Tibial nerve (tissue), 4 donors: ENCODE results near the gene UBE3A. TPM values are rescaled to one million over a fixed set of nuclear protein-coding genes. Genes with fewer than 3 reads are reported as not detected.

Experiments used
- DNase-seq, 2 donors: peaks; one replicate each; pipeline ENCODE4 v3.0.0-alpha.2; 2019; ENCODE audit warnings: low spot score in 2 of 2
- H3K27ac ChIP-seq, 4 donors: fragments of 200-600 bp; sonication (generic) in 3 of 4; one replicate each; pipeline ENCODE4 v1.5.1; 2017 to 2019; ENCODE audit warnings: mild to moderate bottlenecking in 1 of 4
- H3K27me3 ChIP-seq, 2 donors: fragments of 200-600 bp; sonication (generic) in 1 of 2; one replicate each; pipeline versions ENCODE4 v1.5.1 to v1.6.0; 2017 to 2019
- H3K36me3 ChIP-seq, 3 donors: fragments of 200-600 bp; sonication (generic); one replicate each; pipeline ENCODE4 v1.5.1; 2018 to 2019
- H3K4me1 ChIP-seq, 4 donors: fragments of 200-600 bp; sonication (generic) in 3 of 4; one replicate each; pipeline ENCODE4 v1.5.1; 2017 to 2019
- H3K4me3 ChIP-seq, 4 donors: fragments of 200-600 bp; sonication (generic) in 3 of 4; one replicate each; pipeline ENCODE4 v1.5.1; 2017 to 2019; ENCODE audit warnings: mild to moderate bottlenecking in 1 of 4, moderate library complexity in 1 of 4
- H3K9me3 ChIP-seq, 4 donors: fragments of 200-600 bp; sonication (generic) in 3 of 4; one replicate each; pipeline ENCODE4 v1.5.1; 2017 to 2019
- CTCF ChIP-seq, 5 experiments: fragments of 200-600 bp in 3 of 5; fragments of 450-650 bp in 2 of 5; sonication (generic) in 3 of 5; IDR thresholded peaks; one replicate each; pipeline ENCODE4 v1.5.1; 2016 to 2019; ENCODE audit warnings: antibody characterized with exemption in 5 of 5, mild to moderate bottlenecking in 3 of 5, moderate library complexity in 2 of 5
- EP300 ChIP-seq, 2 donors: sonication (generic); formaldehyde crosslinking; IDR thresholded peaks; one replicate each; pipeline ENCODE4 v1.6.1; 2017; ENCODE audit warnings: antibody characterized with exemption in 2 of 2, mild to moderate bottlenecking in 1 of 2
- POLR2A ChIP-seq, 2 donors: fragments of 450-650 bp; IDR thresholded peaks; one replicate each; pipeline ENCODE4 v1.6.1; 2017; ENCODE audit warnings: antibody characterized with exemption in 2 of 2, mild to moderate bottlenecking in 2 of 2, moderate library complexity in 2 of 2
- WGBS, 2 donors: methylation state at CpG; one replicate each; pipeline ENCODE4 v1.1.5; 2018; 5-methylcytosine and 5-hydroxymethylcytosine counted together
- total RNA-seq, 4 donors: library from RNA; depleted of rRNA; stranded (reverse); fragments of >200 nt; gene quantifications; one replicate each; pipeline ENCODE4 v1.1.0, GENCODE V29; 2016

Gene UBE3A
- total RNA-seq, 4 donors from 2014 or later = 63.0 to 83.0 (median 77.1) TPM

- no peak for DNase-seq
- peaks cover 0 to 51% (median 7%) of the 10 kb centered on the region in 3 donors for H3K36me3 ChIP-seq
- TF ChIP-seq POLR2A (IDR thresholded peaks at IDR 0.05) (no peak), CTCF (IDR thresholded peaks at IDR 0.05) (no peak), EP300 (IDR thresholded peaks at IDR 0.05) (no peak)
- peaks cover 0 to 46% (median 8%) of the 10 kb centered on the region in 4 donors for H3K9me3 ChIP-seq
- no peak overlapping the region for H3K4me3 ChIP-seq
- H3K27me3 ChIP-seq = no peaks in the 10 kb centered on the region
- H3K27ac ChIP-seq = no peak overlapping the region
- H3K4me1 ChIP-seq = no peaks in the 10 kb centered on the region
Observed at GRCh38 chr15:25385986-25386385, 52.8 kb downstream of the UBE3A start.

- H3K27me3 ChIP-seq = no peaks in the 10 kb centered on the region
- TF ChIP-seq POLR2A (IDR thresholded peaks at IDR 0.05) (no peak), CTCF (IDR thresholded peaks at IDR 0.05) (no peak), EP300 (IDR thresholded peaks at IDR 0.05) (no peak)
- H3K36me3 ChIP-seq = peaks cover 0 to 47% (median 7%) of the 10 kb centered on the region in 3 donors
- no peak for DNase-seq
- H3K9me3 ChIP-seq = peaks cover 0 to 41% (median 8%) of the 10 kb centered on the region in 4 donors
- H3K27ac ChIP-seq = no peak overlapping the region
- no peak overlapping the region for H3K4me3 ChIP-seq
- 84 to 94% methylated on average over 5 of the region's 5 CpGs for WGBS, 2 donors
- no peaks in the 10 kb centered on the region for H3K4me1 ChIP-seq
Observed at GRCh38 chr15:25381579-25381978, 57.2 kb downstream of the UBE3A start.

- Histone ChIP-seq H3K9me3 (peaks cover 0 to 13% (median under 1%) of the 10 kb centered on the region in 4 donors), H3K27me3 (no peaks in the 10 kb centered on the region), H3K27ac (no peak overlapping the region), H3K4me1 (peaks cover 0 to 4% (median 0%) of the 10 kb centered on the region in 4 donors), H3K4me3 (no peak overlapping the region), H3K36me3 (peaks cover 5 to 42% (median 6%) of the 10 kb centered on the region in 3 donors)
- 86 to 92% methylated on average over 2 of the region's 2 CpGs for WGBS, 2 donors
- no peak for TF ChIP-seq POLR2A (IDR thresholded peaks at IDR 0.05)
- TF ChIP-seq CTCF (IDR thresholded peaks at IDR 0.05) = no peak
- no peak for TF ChIP-seq EP300 (IDR thresholded peaks at IDR 0.05)
- no peak for DNase-seq
Observed at GRCh38 chr15:25378501-25378901, 60.3 kb downstream of the UBE3A start.

GRCh38 chr15:25375557-25375956 is 63.3 kb downstream of the UBE3A start:
- Histone ChIP-seq H3K36me3 (peaks cover 5 to 59% (median 12%) of the 10 kb centered on the region in 3 donors), H3K4me1 (peaks cover 0 to 4% (median 0%) of the 10 kb centered on the region in 4 donors), H3K27me3 (no peaks in the 10 kb centered on the region), H3K4me3 (no peak overlapping the region), H3K27ac (no peak overlapping the region), H3K9me3 (no peaks in the 10 kb centered on the region)
- TF ChIP-seq POLR2A (IDR thresholded peaks at IDR 0.05) (no peak), CTCF (IDR thresholded peaks at IDR 0.05) (no peak), EP300 (IDR thresholded peaks at IDR 0.05) (no peak)
- WGBS, 2 donors = 53% methylated on average over 5 of the region's 5 CpGs
- no peak for DNase-seq

- WGBS, 2 donors = 63 to 77% methylated on average over 3 of the region's 3 CpGs
- H3K4me3 ChIP-seq = no peak overlapping the region
Observed at GRCh38 chr15:25374143-25374542, 64.7 kb downstream of the UBE3A start.

More at GRCh38 chr15:25374143-25374542, 64.7 kb downstream of the UBE3A start:
- DNase-seq = no peak
- no peaks in the 10 kb centered on the region for H3K27me3 ChIP-seq
- no peaks in the 10 kb centered on the region for H3K9me3 ChIP-seq
- H3K4me1 ChIP-seq = peaks cover 0 to 4% (median 0%) of the 10 kb centered on the region in 4 donors
- no peak overlapping the region for H3K27ac ChIP-seq
- no peak for TF ChIP-seq POLR2A (IDR thresholded peaks at IDR 0.05)
- TF ChIP-seq CTCF (IDR thresholded peaks at IDR 0.05) = no peak
- TF ChIP-seq EP300 (IDR thresholded peaks at IDR 0.05) = no peak
- peaks cover 5 to 63% (median 12%) of the 10 kb centered on the region in 3 donors for H3K36me3 ChIP-seq
